ENCODE results near the gene SDHB.

The SDHB gene

GRCh38 chr1:17031436-17031835, 22.4 kb downstream of the SDHB start:
- peaks cover 39 to 71% of the 10 kb centered on the region in 2 experiments for H3K36me3 ChIP-seq (ENCODE audit: control insufficient read depth in 1 of 2, insufficient read depth in 2 of 2, low read depth in 1 of 2, low read length in 2 of 2)
- H2BK12ac ChIP-seq (ENCODE audit: low read length in 2 of 2), result no peak overlapping the region
- no peak overlapping the region for H2BK120ac ChIP-seq (ENCODE audit: low read depth, low read length)
- H3K18ac ChIP-seq (ENCODE audit: low read depth in 1 of 2, low read length in 2 of 2), result no peak overlapping the region
- peaks cover 18% of the 10 kb centered on the region for H3K79me1 ChIP-seq (replicated peaks; ENCODE audit: low read length, poor library complexity, severe bottlenecking)
- no peaks in the 10 kb centered on the region for H3K4me1 ChIP-seq (ENCODE audit: control insufficient read depth, insufficient read depth, low read depth, low read length)
- no peak overlapping the region for H4K8ac ChIP-seq (ENCODE audit: low read length)
- H3K27me3 ChIP-seq (ENCODE audit: control insufficient read depth in 1 of 2, insufficient read depth in 1 of 2, low read length in 2 of 2), result no peaks in the 10 kb centered on the region
- no peak overlapping the region for H2BK15ac ChIP-seq (ENCODE audit: low read depth, poor library complexity, severe bottlenecking)
- no peak overlapping the region for H3K14ac ChIP-seq (ENCODE audit: low read length in 2 of 2)
- H3K9ac ChIP-seq (ENCODE audit: low read length), result no peak overlapping the region
- H2AK5ac ChIP-seq (ENCODE audit: low read length, severe bottlenecking), result no peak overlapping the region
- H3K4ac ChIP-seq (ENCODE audit: low read depth in 1 of 2, low read length in 2 of 2), result no peak overlapping the region
- H3K27ac ChIP-seq (ENCODE audit: low read length, poor library complexity, severe bottlenecking), result no peak overlapping the region
- 100% methylated on average over 4 of the region's 4 CpGs for WGBS
- H2BK5ac ChIP-seq (ENCODE audit: low read depth, low read length, poor library complexity, severe bottlenecking), result no peak overlapping the region
- no peak overlapping the region for H3K4me2 ChIP-seq (ENCODE audit: low read length, poor library complexity, severe bottlenecking)
- DNase-seq, result no peak
- H3K9me3 ChIP-seq (ENCODE audit: control insufficient read depth, low read length), result no peaks in the 10 kb centered on the region
- no peak overlapping the region for H4K91ac ChIP-seq (ENCODE audit: low read length)
- H3K4me3 ChIP-seq (ENCODE audit: insufficient read depth in 1 of 2, low read depth in 1 of 2, low read length in 2 of 2), result no peak overlapping the region
- no peak overlapping the region for H2AFZ ChIP-seq (ENCODE audit: low read depth, low read length)
- H3K23ac ChIP-seq (ENCODE audit: low read length in 2 of 2), result no peak overlapping the region

GRCh38 chr1:17030206-17030605, 23.6 kb downstream of the SDHB start:
- no peak overlapping the region for H3K27ac ChIP-seq (ENCODE audit: low read length, poor library complexity, severe bottlenecking)
- H4K8ac ChIP-seq (ENCODE audit: low read length), result no peak overlapping the region
- H3K4me2 ChIP-seq (ENCODE audit: low read length, poor library complexity, severe bottlenecking), result no peak overlapping the region
- 94% methylated on average over 4 of the region's 4 CpGs for WGBS
- no peak overlapping the region for H4K91ac ChIP-seq (ENCODE audit: low read length)
- DNase-seq, result no peak
- no peaks in the 10 kb centered on the region for H3K9me3 ChIP-seq (ENCODE audit: control insufficient read depth, low read length)
- peaks cover 19% of the 10 kb centered on the region for H3K79me1 ChIP-seq (replicated peaks; ENCODE audit: low read length, poor library complexity, severe bottlenecking)
- no peaks in the 10 kb centered on the region for H3K4me1 ChIP-seq (ENCODE audit: control insufficient read depth, insufficient read depth, low read depth, low read length)
- H3K27me3 ChIP-seq (ENCODE audit: control insufficient read depth in 1 of 2, insufficient read depth in 1 of 2, low read length in 2 of 2), result no peaks in the 10 kb centered on the region
- no peak overlapping the region for H2BK12ac ChIP-seq (ENCODE audit: low read length in 2 of 2)
- H3K4ac ChIP-seq (ENCODE audit: low read depth in 1 of 2, low read length in 2 of 2), result no peak overlapping the region
- no peak overlapping the region for H3K18ac ChIP-seq (ENCODE audit: low read depth in 1 of 2, low read length in 2 of 2)
- no peak overlapping the region for H2AFZ ChIP-seq (ENCODE audit: low read depth, low read length)
- no peak overlapping the region for H2BK5ac ChIP-seq (ENCODE audit: low read depth, low read length, poor library complexity, severe bottlenecking)
- H3K9ac ChIP-seq (ENCODE audit: low read length), result no peak overlapping the region
- H2AK5ac ChIP-seq (ENCODE audit: low read length, severe bottlenecking), result no peak overlapping the region
- H3K23ac ChIP-seq (ENCODE audit: low read length in 2 of 2), result no peak overlapping the region
- H3K14ac ChIP-seq (ENCODE audit: low read length in 2 of 2), result no peak overlapping the region
- peaks cover 45 to 78% of the 10 kb centered on the region in 2 experiments for H3K36me3 ChIP-seq (ENCODE audit: control insufficient read depth in 1 of 2, insufficient read depth in 2 of 2, low read depth in 1 of 2, low read length in 2 of 2)
- no peak overlapping the region for H2BK15ac ChIP-seq (ENCODE audit: low read depth, poor library complexity, severe bottlenecking)
- H2BK120ac ChIP-seq (ENCODE audit: low read depth, low read length), result no peak overlapping the region
- no peak overlapping the region for H3K4me3 ChIP-seq (ENCODE audit: insufficient read depth in 1 of 2, low read depth in 1 of 2, low read length in 2 of 2)

GRCh38 chr1:17028662-17029188, 25.1 kb downstream of the SDHB start:
- no peak overlapping the region for H2AFZ ChIP-seq (ENCODE audit: low read depth, low read length)

DNA sequence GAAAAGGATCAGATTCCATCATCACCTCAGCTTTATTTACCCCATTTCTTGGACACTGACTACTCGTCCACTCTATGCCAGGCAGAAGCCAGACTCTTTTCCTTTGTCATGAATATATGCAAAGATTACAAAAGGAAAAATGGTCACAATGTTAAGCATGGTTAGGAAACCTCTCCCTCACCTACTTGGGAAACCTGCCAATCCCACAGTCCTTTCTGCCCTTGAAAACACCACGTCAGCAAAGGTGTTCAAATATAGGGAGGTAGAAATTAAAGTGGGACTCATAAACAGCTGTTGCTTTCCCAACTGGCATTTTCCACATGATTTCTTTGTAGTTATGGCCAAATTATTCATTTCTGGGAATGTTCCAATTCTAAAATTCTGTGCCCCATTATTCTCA, 25.9 kb downstream of the SDHB start:
- H2AFZ ChIP-seq (ENCODE audit: low read depth, low read length), result no peak overlapping the region
- H2BK12ac ChIP-seq (ENCODE audit: low read length in 2 of 2), result no peak overlapping the region
- H2BK120ac ChIP-seq (ENCODE audit: low read depth, low read length), result no peak overlapping the region
- H4K91ac ChIP-seq (ENCODE audit: low read length), result no peak overlapping the region
- H3K4ac ChIP-seq (ENCODE audit: low read depth in 1 of 2, low read length in 2 of 2), result no peak overlapping the region
- no peak overlapping the region for H3K4me3 ChIP-seq (ENCODE audit: insufficient read depth in 1 of 2, low read depth in 1 of 2, low read length in 2 of 2)
- H2AK5ac ChIP-seq (ENCODE audit: low read length, severe bottlenecking), result no peak overlapping the region
- H3K9ac ChIP-seq (ENCODE audit: low read length), result no peak overlapping the region
- H4K8ac ChIP-seq (ENCODE audit: low read length), result no peak overlapping the region
- no peak overlapping the region for H3K4me2 ChIP-seq (ENCODE audit: low read length, poor library complexity, severe bottlenecking)
- H3K18ac ChIP-seq (ENCODE audit: low read depth in 1 of 2, low read length in 2 of 2), result no peak overlapping the region
- H2BK15ac ChIP-seq (ENCODE audit: low read depth, poor library complexity, severe bottlenecking), result no peak overlapping the region
- H3K23ac ChIP-seq (ENCODE audit: low read length in 2 of 2), result no peak overlapping the region
- H3K9me3 ChIP-seq (ENCODE audit: control insufficient read depth, low read length), result no peaks in the 10 kb centered on the region
- H3K14ac ChIP-seq (ENCODE audit: low read length in 2 of 2), result no peak overlapping the region
- H3K4me1 ChIP-seq (ENCODE audit: control insufficient read depth, insufficient read depth, low read depth, low read length), result no peaks in the 10 kb centered on the region
- DNase-seq, result no peak
- no peak overlapping the region for H3K27ac ChIP-seq (ENCODE audit: low read length, poor library complexity, severe bottlenecking)
- WGBS, result no CpG with 5 or more reads among the region's 2 CpGs
- no peaks in the 10 kb centered on the region for H3K27me3 ChIP-seq (ENCODE audit: control insufficient read depth in 1 of 2, insufficient read depth in 1 of 2, low read length in 2 of 2)
- peaks cover 50 to 86% of the 10 kb centered on the region in 2 experiments for H3K36me3 ChIP-seq (ENCODE audit: control insufficient read depth in 1 of 2, insufficient read depth in 2 of 2, low read depth in 1 of 2, low read length in 2 of 2)
- H2BK5ac ChIP-seq (ENCODE audit: low read depth, low read length, poor library complexity, severe bottlenecking), result no peak overlapping the region
- peaks cover 21% of the 10 kb centered on the region for H3K79me1 ChIP-seq (replicated peaks; ENCODE audit: low read length, poor library complexity, severe bottlenecking)

More at GRCh38 chr1:17028662-17029188, 25.1 kb downstream of the SDHB start:
- Histone ChIP-seq H3K18ac (ENCODE audit: low read depth in 1 of 2, low read length in 2 of 2) (no peak overlapping the region), H4K8ac (ENCODE audit: low read length) (no peak overlapping the region), H3K4me2 (ENCODE audit: low read length, poor library complexity, severe bottlenecking) (no peak overlapping the region), H3K4me1 (ENCODE audit: control insufficient read depth, insufficient read depth, low read depth, low read length) (no peaks in the 10 kb centered on the region), H4K91ac (ENCODE audit: low read length) (no peak overlapping the region), H3K9ac (ENCODE audit: low read length) (no peak overlapping the region), H3K14ac (ENCODE audit: low read length in 2 of 2) (no peak overlapping the region), H3K27ac (ENCODE audit: low read length, poor library complexity, severe bottlenecking) (no peak overlapping the region), H3K4ac (ENCODE audit: low read depth in 1 of 2, low read length in 2 of 2) (no peak overlapping the region), H3K27me3 (ENCODE audit: control insufficient read depth in 1 of 2, insufficient read depth in 1 of 2, low read length in 2 of 2) (no peaks in the 10 kb centered on the region), H3K9me3 (ENCODE audit: control insufficient read depth, low read length) (no peaks in the 10 kb centered on the region), H3K79me1 (replicated peaks; ENCODE audit: low read length, poor library complexity, severe bottlenecking) (peaks cover 21% of the 10 kb centered on the region), H2BK120ac (ENCODE audit: low read depth, low read length) (no peak overlapping the region), H2BK5ac (ENCODE audit: low read depth, low read length, poor library complexity, severe bottlenecking) (no peak overlapping the region), H2AK5ac (ENCODE audit: low read length, severe bottlenecking) (no peak overlapping the region), H2BK15ac (ENCODE audit: low read depth, poor library complexity, severe bottlenecking) (no peak overlapping the region), H3K36me3 (ENCODE audit: control insufficient read depth in 1 of 2, insufficient read depth in 2 of 2, low read depth in 1 of 2, low read length in 2 of 2) (peaks cover 47 to 86% of the 10 kb centered on the region in 2 experiments), H3K23ac (ENCODE audit: low read length in 2 of 2) (no peak overlapping the region), H2BK12ac (ENCODE audit: low read length in 2 of 2) (no peak overlapping the region), H3K4me3 (ENCODE audit: insufficient read depth in 1 of 2, low read depth in 1 of 2, low read length in 2 of 2) (no peak overlapping the region)
- WGBS, result 95% methylated on average over 4 of the region's 5 CpGs
- no peak for DNase-seq

Measured in mesenchymal stem cell (in vitro differentiated cells and primary cell).